T-helper 17 cell (primary cell): ENCODE data around the gene GTF2A1. TPM values are rescaled to one million over a fixed set of nuclear protein-coding genes. Genes with fewer than 3 reads are reported as not detected.

Experiments used
- ATAC-seq: fragments of 150-1000 bp; cut with Tn5 transposase; 2 replicates; pipeline ENCODE4 v1.10.0; 2021; ENCODE audit warnings: mild to moderate bottlenecking, moderate library complexity
- DNase-seq, 3 donors: peaks; one replicate each; pipeline versions ENCODE4 v3.0.0 to v3.0.0-alpha.2; 2020 to 2021
- H3K9me3 ChIP-seq: one replicate; pipeline ENCODE4 v1.7.0; 2013; ENCODE audit warnings: low read length, mild to moderate bottlenecking; ENCODE audit not compliant: control insufficient read depth, poor library complexity, severe bottlenecking
- H3K27ac Mint-ChIP-seq: one replicate; pipeline ENCODE4 v1.8.0; 2022; ENCODE audit warnings: mild to moderate bottlenecking, moderate library complexity, mixed read lengths
- H3K27me3 Mint-ChIP-seq: one replicate; pipeline ENCODE4 v1.8.0; 2022; ENCODE audit warnings: mixed read lengths
- H3K36me3 Mint-ChIP-seq: one replicate; pipeline ENCODE4 v1.8.0; 2022; ENCODE audit warnings: low read depth, mixed read lengths
- H3K4me1 Mint-ChIP-seq: one replicate; pipeline ENCODE4 v1.8.0; 2022; ENCODE audit warnings: mild to moderate bottlenecking, mixed read lengths
- H3K4me3 Mint-ChIP-seq: one replicate; pipeline ENCODE4 v1.8.0; 2022; ENCODE audit warnings: mild to moderate bottlenecking, moderate library complexity, mixed read lengths
- total RNA-seq, 4 donors: library from RNA in 2 of 4; stranded (reverse) in 2 of 4; gene quantifications; one replicate each; pipeline ENCODE4 v1.2.3 and lab custom pipeline; 2022 to 2026

GTF2A1 gene
- total RNA-seq, 2 donors from 2014 or later = 21.4 to 22.4 TPM

GRCh38 chr14:81164167-81164774, 56.5 kb downstream of the GTF2A1 start:
- H3K36me3 Mint-ChIP-seq = no peaks in the 10 kb centered on the region

GRCh38 chr14:81162941-81163340, 57.8 kb downstream of the GTF2A1 start:
- Mint-ChIP-seq H3K4me1 (peaks cover 3% of the 10 kb centered on the region), H3K36me3 (no peaks in the 10 kb centered on the region), H3K27me3 (no peaks in the 10 kb centered on the region), H3K27ac (no peak overlapping the region), H3K4me3 (no peak overlapping the region)
- DNase-seq (no peak), ATAC-seq (no peak)
- no peaks in the 10 kb centered on the region for H3K9me3 ChIP-seq

More at GRCh38 chr14:81164167-81164774, 56.5 kb downstream of the GTF2A1 start:
- DNase-seq (peak in 1 of 3 donors; percentile 7), ATAC-seq (peak; percentile 79)
- H3K4me1 Mint-ChIP-seq = peaks cover 5% of the 10 kb centered on the region
- no peak overlapping the region for H3K27ac Mint-ChIP-seq
- no peak overlapping the region for H3K4me3 Mint-ChIP-seq
- H3K9me3 ChIP-seq = no peaks in the 10 kb centered on the region
- H3K27me3 Mint-ChIP-seq = no peaks in the 10 kb centered on the region

GRCh38 chr14:81161749-81162148, 59.0 kb downstream of the GTF2A1 start:
- H3K9me3 ChIP-seq = no peaks in the 10 kb centered on the region
- Mint-ChIP-seq H3K27ac (no peak overlapping the region), H3K36me3 (no peaks in the 10 kb centered on the region), H3K27me3 (no peaks in the 10 kb centered on the region), H3K4me3 (no peak overlapping the region), H3K4me1 (peaks cover 3% of the 10 kb centered on the region)
- DNase-seq (no peak), ATAC-seq (no peak)

GRCh38 chr14:81161088-81161487, 59.7 kb downstream of the GTF2A1 start:
- H3K36me3 Mint-ChIP-seq = no peaks in the 10 kb centered on the region
- no peak for DNase-seq
- ATAC-seq = no peak
- no peaks in the 10 kb centered on the region for H3K27me3 Mint-ChIP-seq
- H3K9me3 ChIP-seq = no peaks in the 10 kb centered on the region
- no peak overlapping the region for H3K4me3 Mint-ChIP-seq
- H3K27ac Mint-ChIP-seq = no peak overlapping the region
- peaks cover 3% of the 10 kb centered on the region for H3K4me1 Mint-ChIP-seq

- H3K9me3 ChIP-seq = no peaks in the 10 kb centered on the region
- DNase-seq (no peak), ATAC-seq (no peak)
- no peak overlapping the region for H3K27ac Mint-ChIP-seq
- no peak overlapping the region for H3K4me3 Mint-ChIP-seq
- H3K27me3 Mint-ChIP-seq = no peaks in the 10 kb centered on the region
- H3K36me3 Mint-ChIP-seq = peaks cover 5% of the 10 kb centered on the region
- peaks cover 3% of the 10 kb centered on the region for H3K4me1 Mint-ChIP-seq
Observed at GRCh38 chr14:81157431-81157830, 63.3 kb downstream of the GTF2A1 start.

GRCh38 chr14:81153187-81153586, 67.6 kb downstream of the GTF2A1 start:
- Mint-ChIP-seq H3K4me1 (no peaks in the 10 kb centered on the region), H3K27ac (no peak overlapping the region), H3K36me3 (peaks cover 5% of the 10 kb centered on the region), H3K27me3 (no peaks in the 10 kb centered on the region), H3K4me3 (no peak overlapping the region)
- ATAC-seq (no peak), DNase-seq (no peak)
- no peaks in the 10 kb centered on the region for H3K9me3 ChIP-seq

GRCh38 chr14:81148635-81149034, 72.1 kb downstream of the GTF2A1 start:
- no peak overlapping the region for H3K27ac Mint-ChIP-seq
- no peak overlapping the region for H3K4me3 Mint-ChIP-seq
- H3K27me3 Mint-ChIP-seq = no peaks in the 10 kb centered on the region
- H3K4me1 Mint-ChIP-seq = peaks cover 11% of the 10 kb centered on the region
- no peaks in the 10 kb centered on the region for H3K9me3 ChIP-seq
- peaks cover 5% of the 10 kb centered on the region for H3K36me3 Mint-ChIP-seq
- no peak for DNase-seq
- ATAC-seq = no peak

GRCh38 chr14:81147140-81147897, 73.4 kb downstream of the GTF2A1 start:
- H3K27ac Mint-ChIP-seq = peak overlapping the region; percentile 19
- no peaks in the 10 kb centered on the region for H3K9me3 ChIP-seq
- H3K4me3 Mint-ChIP-seq = no peak overlapping the region
- H3K27me3 Mint-ChIP-seq = no peaks in the 10 kb centered on the region
- peaks cover 11% of the 10 kb centered on the region for H3K4me1 Mint-ChIP-seq
- DNase-seq (no peak), ATAC-seq (no peak)
- no peaks in the 10 kb centered on the region for H3K36me3 Mint-ChIP-seq

- DNase-seq (no peak), ATAC-seq (no peak)
- H3K9me3 ChIP-seq = no peaks in the 10 kb centered on the region
- Mint-ChIP-seq H3K36me3 (no peaks in the 10 kb centered on the region), H3K4me1 (peaks cover 11% of the 10 kb centered on the region), H3K27me3 (no peaks in the 10 kb centered on the region), H3K4me3 (no peak overlapping the region), H3K27ac (no peak overlapping the region)
Observed at GRCh38 chr14:81144824-81145603, 75.7 kb downstream of the GTF2A1 start.

- no peaks in the 10 kb centered on the region for H3K9me3 ChIP-seq
- H3K36me3 Mint-ChIP-seq = no peaks in the 10 kb centered on the region
- H3K4me1 Mint-ChIP-seq = peaks cover 11% of the 10 kb centered on the region
Observed at GRCh38 chr14:81143793-81144192, 77.0 kb downstream of the GTF2A1 start.

GRCh38 chr14:81141426-81141825, 79.3 kb downstream of the GTF2A1 start:
- DNase-seq = no peak
- Mint-ChIP-seq H3K4me3 (no peak overlapping the region), H3K4me1 (no peaks in the 10 kb centered on the region), H3K27ac (no peak overlapping the region), H3K36me3 (no peaks in the 10 kb centered on the region), H3K27me3 (no peaks in the 10 kb centered on the region)
- H3K9me3 ChIP-seq = no peaks in the 10 kb centered on the region
- no peak for ATAC-seq

More at GRCh38 chr14:81143793-81144192, 77.0 kb downstream of the GTF2A1 start:
- ATAC-seq (no peak), DNase-seq (no peak)
- H3K4me3 Mint-ChIP-seq = no peak overlapping the region
- no peaks in the 10 kb centered on the region for H3K27me3 Mint-ChIP-seq
- no peak overlapping the region for H3K27ac Mint-ChIP-seq

GRCh38 chr14:81138429-81138828, 82.3 kb downstream of the GTF2A1 start:
- Mint-ChIP-seq H3K27me3 (no peaks in the 10 kb centered on the region), H3K4me1 (no peaks in the 10 kb centered on the region), H3K36me3 (no peaks in the 10 kb centered on the region), H3K27ac (no peak overlapping the region), H3K4me3 (no peak overlapping the region)
- ATAC-seq (no peak), DNase-seq (no peak)
- no peaks in the 10 kb centered on the region for H3K9me3 ChIP-seq

GRCh38 chr14:81137316-81137715, 83.4 kb downstream of the GTF2A1 start:
- Mint-ChIP-seq H3K4me3 (no peak overlapping the region), H3K27ac (no peak overlapping the region), H3K36me3 (no peaks in the 10 kb centered on the region), H3K4me1 (no peaks in the 10 kb centered on the region), H3K27me3 (no peaks in the 10 kb centered on the region)
- no peaks in the 10 kb centered on the region for H3K9me3 ChIP-seq
- ATAC-seq = no peak
- no peak for DNase-seq
